ENCODE data around the gene EIPR1. TPM values are rescaled to one million over a fixed set of nuclear protein-coding genes. Genes with fewer than 3 reads are reported as not detected.

EIPR1 gene
- total RNA-seq, 1 experiment from 2014 or later: 27.8 TPM

DNA sequence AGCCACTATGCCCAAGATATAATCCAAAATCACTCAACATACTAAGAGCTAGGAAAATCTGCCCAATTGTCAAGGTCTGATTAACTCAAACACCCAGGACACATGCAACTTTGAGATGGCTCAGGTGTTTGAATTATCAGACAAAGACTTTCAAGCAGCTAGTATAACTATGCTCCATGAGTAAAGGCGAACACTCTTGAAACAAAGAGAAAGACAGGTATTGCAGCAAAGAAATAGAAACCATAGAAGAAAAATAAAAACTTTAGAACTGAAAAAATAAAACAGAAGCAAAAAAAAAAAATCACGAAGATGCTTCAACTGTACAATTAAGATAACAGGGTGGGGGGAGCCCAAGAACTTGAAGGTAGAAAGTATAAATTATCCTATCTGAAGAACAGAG is 214.2 kb downstream of the EIPR1 start:
- no peak overlapping the region for H2BK12ac ChIP-seq (ENCODE audit: insufficient read length, low read depth, low read length)
- no peak overlapping the region for H3K18ac ChIP-seq (ENCODE audit: insufficient read length, low read depth, low read length)
- no peak for TF ChIP-seq CTCF (conservative IDR thresholded peaks at IDR 0.05)
- no peak overlapping the region for H4K8ac ChIP-seq (replicated peaks; ENCODE audit: insufficient read length, low read depth, low read length)
- no CpG with 5 or more reads among the region's 2 CpGs for WGBS (ENCODE audit: extremely low coverage, insufficient read length, low lambda C conversion rate)
- no peak overlapping the region for H3K4ac ChIP-seq (ENCODE audit: low read depth, low read length)
- no peak overlapping the region for H3K56ac ChIP-seq (ENCODE audit: insufficient read length, low read depth, low read length)
- H4K5ac ChIP-seq (ENCODE audit: insufficient read length, low read depth, low read length): no peak overlapping the region
- peaks cover under 1% of the 10 kb centered on the region for H3K23me2 ChIP-seq (ENCODE audit: insufficient read length, low read depth, low read length, poor library complexity, severe bottlenecking)
- H2BK5ac ChIP-seq (ENCODE audit: insufficient read length, low read length): no peak overlapping the region
- H4K20me1 ChIP-seq (ENCODE audit: control insufficient read depth, insufficient read depth, insufficient read length): no peaks in the 10 kb centered on the region
- no peak overlapping the region for H3K14ac ChIP-seq (ENCODE audit: insufficient read depth, low read length)
- Mint-ChIP-seq H3K36me3 (ENCODE audit: insufficient read depth in 1 of 3, low read depth in 3 of 3) (peaks cover 16 to 22% (median 16%) of the 10 kb centered on the region in 3 experiments), H3K4me3 (no peak overlapping the region), H3K27me3 (ENCODE audit: low read depth) (peaks cover 4% of the 10 kb centered on the region), H3K9me3 (peaks cover 22 to 27% of the 10 kb centered on the region in 2 experiments), H3K4me1 (peaks cover 4 to 7% of the 10 kb centered on the region in 2 experiments), H3K27ac (no peak overlapping the region)
- no peak overlapping the region for H3K4me2 ChIP-seq (ENCODE audit: insufficient read depth, insufficient read length, low read length)
- H2AFZ ChIP-seq (ENCODE audit: low read length): no peak overlapping the region
- peaks cover 6% of the 10 kb centered on the region for H3K9me3 ChIP-seq (ENCODE audit: control insufficient read depth, low read depth, low read length)
- DNase-seq: no peak
- no peak overlapping the region for H3K27ac ChIP-seq (ENCODE audit: insufficient read length, low read depth, low read length)
- no peak overlapping the region for H3K23ac ChIP-seq (ENCODE audit: insufficient read length, low read depth, low read length)
- H3K79me1 ChIP-seq (ENCODE audit: insufficient read depth, low read depth, low read length, poor library complexity, severe bottlenecking): no peaks in the 10 kb centered on the region
- no peak overlapping the region for H2AK5ac ChIP-seq (ENCODE audit: insufficient read length, low read length)
- H2BK120ac ChIP-seq (ENCODE audit: low read depth, low read length, poor library complexity, severe bottlenecking): no peak overlapping the region
- H4K91ac ChIP-seq (ENCODE audit: insufficient read length, low read depth, low read length): no peak overlapping the region
- no peak overlapping the region for H3T11ph ChIP-seq (ENCODE audit: low read length)
- no peaks in the 10 kb centered on the region for H3K79me2 ChIP-seq (ENCODE audit: insufficient read depth, low read length)
- no peak overlapping the region for H3K9ac ChIP-seq (ENCODE audit: extremely low read depth, insufficient read length, low read length)
- no peak overlapping the region for H2BK20ac ChIP-seq (ENCODE audit: low read depth, low read length, poor library complexity, severe bottlenecking)
- H3K27me3 ChIP-seq (ENCODE audit: insufficient read depth, low read length): no peaks in the 10 kb centered on the region
- H2BK15ac ChIP-seq (ENCODE audit: low read depth, low read length): no peak overlapping the region
- H3K4me1 ChIP-seq (ENCODE audit: insufficient read depth, low read length): no peaks in the 10 kb centered on the region
